Esophagus (tissue), 2 donors: ENCODE data around the gene SPPL2A. TPM values are rescaled to one million over a fixed set of nuclear protein-coding genes. Genes with fewer than 3 reads are reported as not detected.

Experiments
- H3K27ac ChIP-seq, 2 donors: one replicate each; pipeline ENCODE4 v1.5.1; 2013; ENCODE audit warnings: low read depth in 2 of 2, mild to moderate bottlenecking in 2 of 2, inconsistent platforms in 1 of 2, low read length in 1 of 2, moderate library complexity in 1 of 2
- H3K27me3 ChIP-seq, 2 donors: one replicate each; pipeline ENCODE4 v1.6.1; 2013; ENCODE audit warnings: low read length in 2 of 2, control low read depth in 1 of 2, mild to moderate bottlenecking in 1 of 2; ENCODE audit not compliant: insufficient read depth in 2 of 2, control insufficient read depth in 1 of 2
- H3K36me3 ChIP-seq, 2 donors: one replicate each; pipeline ENCODE4 v1.6.1; 2013; ENCODE audit warnings: low read length in 1 of 2; ENCODE audit not compliant: control insufficient read depth in 2 of 2, insufficient read depth in 2 of 2
- H3K4me1 ChIP-seq, 2 donors: one replicate each; pipeline ENCODE4 v1.6.1; 2013; ENCODE audit warnings: low read length in 1 of 2; ENCODE audit not compliant: control insufficient read depth in 2 of 2, insufficient read depth in 2 of 2
- H3K4me3 ChIP-seq, 2 donors: one replicate each; pipeline ENCODE4 v1.5.1; 2013; ENCODE audit warnings: low read length in 2 of 2, mild to moderate bottlenecking in 2 of 2, low read depth in 1 of 2, moderate library complexity in 1 of 2
- H3K9me3 ChIP-seq, 2 donors: one replicate each; pipeline ENCODE4 v1.6.1; 2013; ENCODE audit warnings: mild to moderate bottlenecking in 2 of 2, low read depth in 1 of 2, low read length in 1 of 2, moderate library complexity in 1 of 2; ENCODE audit not compliant: control insufficient read depth in 2 of 2, insufficient read depth in 1 of 2
- WGBS, 2 donors: extraction: QIAGEN DNeasy Blood & Tissue Kit; methylation state at CpG; one replicate each; pipeline ENCODE4 v1.1.7; 2013; 5-methylcytosine and 5-hydroxymethylcytosine counted together
- polyA plus RNA-seq, 2 donors: library from polyadenylated mRNA; stranded (reverse); fragments of 200-250 nt; gene quantifications; one replicate each; pipeline ENCODE4 v1.2.3, GENCODE V29; 2013
- donor health status: healthy with polysubstance abuse.
- donor health status: Bipolar disorder and iron deficiency.

The SPPL2A gene
- polyA plus RNA-seq, 2 donors, result 12.4 to 21.7 TPM

- no peaks in the 10 kb centered on the region for H3K4me1 ChIP-seq
Measured at GRCh38 chr15:50681467-50681866, 84.0 kb downstream of the SPPL2A start.

GRCh38 chr15:50676799-50677483 is 88.6 kb downstream of the SPPL2A start:
- Histone ChIP-seq H3K4me3 (no peak overlapping the region), H3K36me3 (no peaks in the 10 kb centered on the region), H3K27me3 (no peaks in the 10 kb centered on the region), H3K9me3 (no peaks in the 10 kb centered on the region), H3K4me1 (no peaks in the 10 kb centered on the region), H3K27ac (no peak overlapping the region)
- WGBS, 2 donors, result 77 to 78% methylated on average over 6 of the region's 6 CpGs

More at GRCh38 chr15:50681467-50681866, 84.0 kb downstream of the SPPL2A start:
- no peaks in the 10 kb centered on the region for H3K27me3 ChIP-seq
- H3K36me3 ChIP-seq, result no peaks in the 10 kb centered on the region
- H3K4me3 ChIP-seq, result no peak overlapping the region
- no peaks in the 10 kb centered on the region for H3K9me3 ChIP-seq
- no peak overlapping the region for H3K27ac ChIP-seq

- H3K27ac ChIP-seq, result no peak overlapping the region
- H3K27me3 ChIP-seq, result no peaks in the 10 kb centered on the region
- H3K4me3 ChIP-seq, result no peak overlapping the region
- H3K36me3 ChIP-seq, result no peaks in the 10 kb centered on the region
- H3K4me1 ChIP-seq, result no peaks in the 10 kb centered on the region
- no peaks in the 10 kb centered on the region for H3K9me3 ChIP-seq
Measured at GRCh38 chr15:50675535-50676144, 89.9 kb downstream of the SPPL2A start.

GRCh38 chr15:50670115-50670514 is 95.4 kb downstream of the SPPL2A start:
- no peaks in the 10 kb centered on the region for H3K36me3 ChIP-seq
- H3K27me3 ChIP-seq, result no peaks in the 10 kb centered on the region
- no peaks in the 10 kb centered on the region for H3K4me1 ChIP-seq
- 80 to 81% methylated on average over 2 of the region's 2 CpGs for WGBS, 2 donors
- no peak overlapping the region for H3K4me3 ChIP-seq
- no peak overlapping the region for H3K27ac ChIP-seq
- H3K9me3 ChIP-seq, result no peaks in the 10 kb centered on the region

GRCh38 chr15:50669611-50670010 is 95.9 kb downstream of the SPPL2A start:
- no peaks in the 10 kb centered on the region for H3K36me3 ChIP-seq
- no peaks in the 10 kb centered on the region for H3K27me3 ChIP-seq
- no peak overlapping the region for H3K4me3 ChIP-seq
- no peak overlapping the region for H3K27ac ChIP-seq
- no peaks in the 10 kb centered on the region for H3K4me1 ChIP-seq
- 57 to 98% methylated on average over 1 of the region's 1 CpG for WGBS, 2 donors
- no peaks in the 10 kb centered on the region for H3K9me3 ChIP-seq

GRCh38 chr15:50665938-50666337 is 99.6 kb downstream of the SPPL2A start:
- Histone ChIP-seq H3K27me3 (no peaks in the 10 kb centered on the region), H3K4me3 (no peak overlapping the region), H3K27ac (no peak overlapping the region), H3K9me3 (no peaks in the 10 kb centered on the region), H3K36me3 (no peaks in the 10 kb centered on the region), H3K4me1 (no peaks in the 10 kb centered on the region)
- WGBS, 2 donors, result 85 to 90% methylated on average over 5 of the region's 5 CpGs

GRCh38 chr15:50655555-50655954 is 110.0 kb downstream of the SPPL2A start:
- no peaks in the 10 kb centered on the region for H3K4me1 ChIP-seq
- no peak overlapping the region for H3K4me3 ChIP-seq
- H3K27ac ChIP-seq, result no peak overlapping the region
- no peaks in the 10 kb centered on the region for H3K27me3 ChIP-seq
- H3K36me3 ChIP-seq, result peaks cover 4 to 5% of the 10 kb centered on the region in 2 donors
- H3K9me3 ChIP-seq, result no peaks in the 10 kb centered on the region
- WGBS, 2 donors, result 86 to 92% methylated on average over 4 of the region's 4 CpGs

GRCh38 chr15:50653156-50653743 is 112.3 kb downstream of the SPPL2A start:
- peaks cover 5 to 7% of the 10 kb centered on the region in 2 donors for H3K36me3 ChIP-seq
- no peak overlapping the region for H3K27ac ChIP-seq
- no peaks in the 10 kb centered on the region for H3K27me3 ChIP-seq

GRCh38 chr15:50652671-50653070 is 112.8 kb downstream of the SPPL2A start:
- Histone ChIP-seq H3K36me3 (peaks cover 4 to 5% of the 10 kb centered on the region in 2 donors), H3K4me1 (no peaks in the 10 kb centered on the region), H3K27me3 (no peaks in the 10 kb centered on the region), H3K9me3 (no peaks in the 10 kb centered on the region), H3K27ac (no peak overlapping the region), H3K4me3 (no peak overlapping the region)
- WGBS, 2 donors, result 84 to 93% methylated on average over 3 of the region's 3 CpGs

More at GRCh38 chr15:50653156-50653743, 112.3 kb downstream of the SPPL2A start:
- Histone ChIP-seq H3K4me3 (no peak overlapping the region), H3K4me1 (no peaks in the 10 kb centered on the region), H3K9me3 (no peaks in the 10 kb centered on the region)
- 86 to 89% methylated on average over 6 of the region's 6 CpGs for WGBS, 2 donors
